ENCODE results near the gene CDH13.

The CDH13 gene

GRCh38 chr16:83587201-83587600, 960.4 kb downstream of the CDH13 start:
- no peaks in the 10 kb centered on the region for H3K36me3 ChIP-seq (ENCODE audit: control insufficient read depth, low read length)
- no peak overlapping the region for H3K4me2 ChIP-seq (ENCODE audit: low read length)
- no peak overlapping the region for H3K4me3 ChIP-seq (ENCODE audit: low read length)
- no peak overlapping the region for H3K27ac ChIP-seq (ENCODE audit: low read depth, low read length)
- H4K20me1 ChIP-seq (ENCODE audit: control insufficient read depth, insufficient read depth, low read depth, low read length), result no peaks in the 10 kb centered on the region
- no peaks in the 10 kb centered on the region for H3K9me2 ChIP-seq (replicated peaks; ENCODE audit: control insufficient read depth, low read length)
- no peaks in the 10 kb centered on the region for H3K27me3 ChIP-seq (ENCODE audit: control insufficient read depth, low read length)
- no peaks in the 10 kb centered on the region for H3K79me2 ChIP-seq (ENCODE audit: control insufficient read depth, low read length)
- no peaks in the 10 kb centered on the region for H3K9me3 ChIP-seq (ENCODE audit: control insufficient read depth, insufficient read depth, low read length)
- TF ChIP-seq EZH2phosphoT487 (IDR thresholded peaks at IDR 0.05; ENCODE audit: borderline replicate concordance, low read length) (no peak), CTCF (IDR thresholded peaks at IDR 0.05; ENCODE audit: low read depth, low read length, poor library complexity, severe bottlenecking) (no peak)
- no peaks in the 10 kb centered on the region for H3K4me1 ChIP-seq (ENCODE audit: control insufficient read depth, low read length)
- no peaks in the 10 kb centered on the region for H3F3A ChIP-seq (ENCODE audit: control insufficient read depth, insufficient read depth)

DNA sequence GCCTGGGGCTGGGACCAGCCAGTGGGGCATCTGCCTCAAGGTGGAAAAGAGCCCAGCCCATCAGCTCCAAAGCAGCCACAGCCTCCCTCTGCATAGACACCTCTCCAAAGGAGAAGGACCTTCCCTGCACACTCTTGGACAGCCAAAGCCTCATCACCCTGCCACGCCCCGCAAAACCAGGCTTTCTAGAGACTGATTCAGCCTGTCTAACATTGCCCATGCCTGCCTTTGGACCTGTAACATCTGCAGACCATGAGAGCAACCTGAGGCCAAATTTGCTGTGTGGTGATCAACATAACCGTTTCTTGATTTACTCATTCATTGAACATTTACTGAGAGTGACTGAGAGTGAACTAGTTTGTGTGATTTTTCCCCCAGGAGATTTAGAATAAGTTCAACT, 961.3 kb downstream of the CDH13 start:
- no peak overlapping the region for H3K4me3 ChIP-seq (ENCODE audit: low read length)
- H3K4me1 ChIP-seq (ENCODE audit: control insufficient read depth, low read length), result no peaks in the 10 kb centered on the region
- no peaks in the 10 kb centered on the region for H3K79me2 ChIP-seq (ENCODE audit: control insufficient read depth, low read length)
- no peaks in the 10 kb centered on the region for H3K36me3 ChIP-seq (ENCODE audit: control insufficient read depth, low read length)
- H3K27ac ChIP-seq (ENCODE audit: low read depth, low read length), result no peak overlapping the region
- H4K20me1 ChIP-seq (ENCODE audit: control insufficient read depth, insufficient read depth, low read depth, low read length), result no peaks in the 10 kb centered on the region
- H3K9me3 ChIP-seq (ENCODE audit: control insufficient read depth, insufficient read depth, low read length), result no peaks in the 10 kb centered on the region
- H3K27me3 ChIP-seq (ENCODE audit: control insufficient read depth, low read length), result no peaks in the 10 kb centered on the region
- H3K9me2 ChIP-seq (replicated peaks; ENCODE audit: control insufficient read depth, low read length), result no peaks in the 10 kb centered on the region
- no peaks in the 10 kb centered on the region for H3F3A ChIP-seq (ENCODE audit: control insufficient read depth, insufficient read depth)
- no peak for TF ChIP-seq CTCF (IDR thresholded peaks at IDR 0.05; ENCODE audit: low read depth, low read length, poor library complexity, severe bottlenecking)
- TF ChIP-seq EZH2phosphoT487 (IDR thresholded peaks at IDR 0.05; ENCODE audit: borderline replicate concordance, low read length), result no peak
- no peak overlapping the region for H3K4me2 ChIP-seq (ENCODE audit: low read length)

- no peaks in the 10 kb centered on the region for H3K27me3 ChIP-seq (ENCODE audit: control insufficient read depth, low read length)
- H3K79me2 ChIP-seq (ENCODE audit: control insufficient read depth, low read length), result no peaks in the 10 kb centered on the region
- no peaks in the 10 kb centered on the region for H3K4me1 ChIP-seq (ENCODE audit: control insufficient read depth, low read length)
Observed at GRCh38 chr16:83589576-83589975, 962.8 kb downstream of the CDH13 start.

DNA sequence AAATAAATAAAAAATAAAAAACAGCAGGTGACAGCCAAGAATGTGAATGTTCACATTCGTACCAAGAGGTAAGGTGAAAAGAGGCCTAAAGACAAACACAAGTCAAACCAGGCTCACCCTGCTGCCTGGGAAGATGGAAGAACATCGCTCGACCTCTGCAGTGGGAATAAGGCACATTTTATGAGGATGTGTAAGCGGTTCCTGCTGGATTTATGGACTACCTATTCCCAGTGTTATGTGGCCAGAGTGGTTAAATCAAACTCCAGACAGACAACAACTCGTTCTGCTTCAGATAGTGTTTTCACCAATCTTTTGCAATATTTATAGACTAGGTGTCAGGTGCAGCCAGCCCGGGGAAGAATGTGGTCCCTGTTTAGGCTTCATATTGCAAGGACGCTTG, 966.0 kb downstream of the CDH13 start:
- Histone ChIP-seq H3K9me2 (replicated peaks; ENCODE audit: control insufficient read depth, low read length) (no peaks in the 10 kb centered on the region), H3K79me2 (ENCODE audit: control insufficient read depth, low read length) (no peaks in the 10 kb centered on the region), H3F3A (ENCODE audit: control insufficient read depth, insufficient read depth) (no peaks in the 10 kb centered on the region), H4K20me1 (ENCODE audit: control insufficient read depth, insufficient read depth, low read depth, low read length) (no peaks in the 10 kb centered on the region), H3K4me1 (ENCODE audit: control insufficient read depth, low read length) (no peaks in the 10 kb centered on the region), H3K27me3 (ENCODE audit: control insufficient read depth, low read length) (no peaks in the 10 kb centered on the region), H3K9me3 (ENCODE audit: control insufficient read depth, insufficient read depth, low read length) (no peaks in the 10 kb centered on the region), H3K36me3 (ENCODE audit: control insufficient read depth, low read length) (no peaks in the 10 kb centered on the region), H3K27ac (ENCODE audit: low read depth, low read length) (no peak overlapping the region), H3K4me3 (ENCODE audit: low read length) (no peak overlapping the region), H3K4me2 (ENCODE audit: low read length) (no peak overlapping the region)
- no peak for TF ChIP-seq EZH2phosphoT487 (IDR thresholded peaks at IDR 0.05; ENCODE audit: borderline replicate concordance, low read length)
- TF ChIP-seq CTCF (IDR thresholded peaks at IDR 0.05; ENCODE audit: low read depth, low read length, poor library complexity, severe bottlenecking), result no peak

More at GRCh38 chr16:83589576-83589975, 962.8 kb downstream of the CDH13 start:
- H3F3A ChIP-seq (ENCODE audit: control insufficient read depth, insufficient read depth), result no peaks in the 10 kb centered on the region
- no peaks in the 10 kb centered on the region for H4K20me1 ChIP-seq (ENCODE audit: control insufficient read depth, insufficient read depth, low read depth, low read length)
- no peak for TF ChIP-seq EZH2phosphoT487 (IDR thresholded peaks at IDR 0.05; ENCODE audit: borderline replicate concordance, low read length)
- no peak overlapping the region for H3K4me2 ChIP-seq (ENCODE audit: low read length)
- H3K27ac ChIP-seq (ENCODE audit: low read depth, low read length), result no peak overlapping the region
- H3K36me3 ChIP-seq (ENCODE audit: control insufficient read depth, low read length), result no peaks in the 10 kb centered on the region
- no peaks in the 10 kb centered on the region for H3K9me3 ChIP-seq (ENCODE audit: control insufficient read depth, insufficient read depth, low read length)
- H3K9me2 ChIP-seq (replicated peaks; ENCODE audit: control insufficient read depth, low read length), result no peaks in the 10 kb centered on the region
- no peak overlapping the region for H3K4me3 ChIP-seq (ENCODE audit: low read length)

Data from DOHH2 (cell line).